Cardiac muscle cell (in vitro differentiated cells and primary cell): ENCODE measurements around the gene CHPF. TPM values are rescaled to one million over a fixed set of nuclear protein-coding genes. Genes with fewer than 3 reads are reported as not detected.

ENCODE experiments used
- DNase-seq, 2 donors: peaks; one replicate each; pipeline versions ENCODE4 v3.0.0 to v3.0.0-alpha.2; 2010 to 2017; ENCODE audit warnings: low read depth in 1 of 2, low spot score in 1 of 2
- H3K27ac ChIP-seq: fragments of 200-600 bp; sonication (generic); 2 replicates; pipeline ENCODE4 v1.5.1; 2016
- H3K27me3 ChIP-seq: fragments of 200-600 bp; sonication (generic); 2 replicates; pipeline ENCODE4 v1.6.0; 2016; ENCODE audit warnings: control low read depth
- H3K36me3 ChIP-seq: fragments of 200-600 bp; sonication (generic); 2 replicates; pipeline ENCODE4 v1.5.1; 2016; ENCODE audit warnings: control low read depth
- H3K4me1 ChIP-seq: fragments of 200-600 bp; sonication (generic); 2 replicates; pipeline ENCODE4 v1.8.1; 2017; ENCODE audit warnings: low read depth, mild to moderate bottlenecking, mixed run types
- H3K4me3 ChIP-seq: fragments of 200-600 bp; sonication (generic); 2 replicates; pipeline ENCODE4 v1.5.1; 2016; ENCODE audit warnings: mild to moderate bottlenecking
- H3K9me3 ChIP-seq: fragments of 200-600 bp; sonication (generic); 2 replicates; pipeline ENCODE4 v1.5.1; 2017; ENCODE audit warnings: low read depth, mild to moderate bottlenecking, control low read depth
- CTCF ChIP-seq: IDR thresholded peaks from 2 replicates; pipeline ENCODE4 v1.5.1; 2012; ENCODE audit warnings: low read depth, mild to moderate bottlenecking, low read length
- polyA plus RNA-seq: library from polyadenylated mRNA; unstranded; fragments of >200 nt; fragmentation: Nextera tagmentation; extraction: Ambion mirVana; gene quantifications from 2 replicates; pipeline ENCODE4 v1.2.1, GENCODE V29; 2016
- total RNA-seq: library from RNA; depleted of rRNA; stranded (reverse); fragments of >200 nt; gene quantifications from 2 replicates; pipeline ENCODE4 v1.2.3, GENCODE V29; 2016

CHPF gene
- total and polyA plus RNA-seq, 2 experiments from 2014 or later: 208 to 301 TPM

GRCh38 chr2:219540784-219541504 lies 2.7 kb downstream of the CHPF start:
- H3K27me3 ChIP-seq: no peaks in the 10 kb centered on the region
- H3K4me3 ChIP-seq: no peak overlapping the region
- no peak for DNase-seq
- H3K36me3 ChIP-seq: peaks cover 10% of the 10 kb centered on the region
- no peak for TF ChIP-seq CTCF
- peaks cover 5% of the 10 kb centered on the region for H3K4me1 ChIP-seq
- H3K9me3 ChIP-seq: no peaks in the 10 kb centered on the region
- no peak overlapping the region for H3K27ac ChIP-seq

GRCh38 chr2:219539926-219540678 lies 3.5 kb downstream of the CHPF start:
- Histone ChIP-seq H3K9me3 (no peaks in the 10 kb centered on the region), H3K27me3 (no peaks in the 10 kb centered on the region), H3K4me3 (no peak overlapping the region), H3K36me3 (peaks cover 10% of the 10 kb centered on the region), H3K4me1 (peaks cover 5% of the 10 kb centered on the region), H3K27ac (no peak overlapping the region)
- DNase-seq: no peak
- no peak for TF ChIP-seq CTCF

- no peaks in the 10 kb centered on the region for H3K27me3 ChIP-seq
- no peak overlapping the region for H3K27ac ChIP-seq
- no peak for TF ChIP-seq CTCF
- no peak overlapping the region for H3K4me3 ChIP-seq
- H3K9me3 ChIP-seq: no peaks in the 10 kb centered on the region
- H3K36me3 ChIP-seq: peaks cover 10% of the 10 kb centered on the region
- no peak for DNase-seq
- H3K4me1 ChIP-seq: peaks cover 5% of the 10 kb centered on the region
These were observed 4.4 kb downstream of the CHPF start for GRCh38 chr2:219538956-219539788.

GRCh38 chr2:219538504-219538951 lies 5.1 kb downstream of the CHPF start:
- no peak for TF ChIP-seq CTCF
- no peaks in the 10 kb centered on the region for H3K27me3 ChIP-seq
- no peaks in the 10 kb centered on the region for H3K9me3 ChIP-seq
- no peak overlapping the region for H3K4me3 ChIP-seq
- peaks cover 10% of the 10 kb centered on the region for H3K36me3 ChIP-seq
- peaks cover 5% of the 10 kb centered on the region for H3K4me1 ChIP-seq
- no peak overlapping the region for H3K27ac ChIP-seq
- DNase-seq: no peak

GRCh38 chr2:219537657-219538488 lies 5.7 kb downstream of the CHPF start:
- DNase-seq: no peak
- H3K9me3 ChIP-seq: no peaks in the 10 kb centered on the region
- H3K27ac ChIP-seq: no peak overlapping the region
- TF ChIP-seq CTCF: peak; percentile 5
- H3K36me3 ChIP-seq: peaks cover 10% of the 10 kb centered on the region
- no peaks in the 10 kb centered on the region for H3K27me3 ChIP-seq
- H3K4me3 ChIP-seq: no peak overlapping the region
- peaks cover 5% of the 10 kb centered on the region for H3K4me1 ChIP-seq
